ENCODE results near the gene ZNF552.
"Not testable (repeated sequence)": the region's sequence is repeated elsewhere in the genome, so short reads cannot be mapped to it uniquely, and the experiment has no call there.

GRCh38 chr19:57851812-57852603, 37.3 kb upstream of the ZNF552 start:
- not testable (repeated sequence) for TF ChIP-seq CTCF, POLR2AphosphoS5 (IDR thresholded peaks at IDR 0.05)

Measured in prostate gland (tissue), 2 donors.